NB4 (cell line): ENCODE measurements around the gene DCDC2.

Experiments
- DNase-seq: peaks from one replicate; pipeline ENCODE4 v3.0.0; 2010; ENCODE audit warnings: low read depth
- H3K4me3 ChIP-seq: one replicate; pipeline ENCODE4 v1.5.1; 2011; ENCODE audit warnings: mild to moderate bottlenecking, low read depth, low read length, moderate library complexity
- MYC ChIP-seq: IDR thresholded peaks from 2 replicates; pipeline ENCODE4 v1.6.1; 2011; ENCODE audit warnings: low read depth, low read length
- POLR2A ChIP-seq: IDR thresholded peaks from 2 replicates; pipeline ENCODE4 v1.6.1; 2011; ENCODE audit warnings: mild to moderate bottlenecking; ENCODE audit not compliant: insufficient read length; ENCODE audit errors: extremely low read depth
- TF ChIP-seq, protein P1 (sequence below): IDR thresholded peaks from 2 replicates; pipeline ENCODE4 v1.6.1; 2011; ENCODE audit warnings: low read depth, low read length
- TF ChIP-seq, protein P2 (sequence below): IDR thresholded peaks from one replicate; pipeline ENCODE4 v1.5.1; 2012; ENCODE audit warnings: low read depth, low read length

The DCDC2 gene

DNA sequence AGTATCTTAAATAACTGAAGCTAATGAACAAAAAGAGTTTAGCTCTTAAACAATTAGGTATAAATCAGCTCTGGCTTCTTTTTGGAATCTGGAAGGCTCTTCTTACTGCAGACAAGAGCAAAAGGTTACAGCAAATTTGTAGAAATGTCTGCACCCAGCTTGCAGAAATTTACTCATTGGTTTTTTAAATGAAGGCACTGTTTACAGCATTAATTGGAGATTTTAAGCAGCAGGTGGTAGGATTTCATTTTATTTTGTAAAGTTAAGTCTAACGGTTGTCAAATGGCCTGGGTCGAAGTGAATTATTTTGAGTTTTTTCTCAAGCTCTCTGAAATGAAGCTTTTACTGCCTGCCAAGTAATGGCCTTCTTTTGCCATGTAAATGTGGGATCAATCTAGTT is 129.7 kb downstream of the DCDC2 start:
- DNase-seq: no peak
- no peak overlapping the region for H3K4me3 ChIP-seq
- TF ChIP-seq POLR2A: no peak
- TF ChIP-seq, protein P1, sequence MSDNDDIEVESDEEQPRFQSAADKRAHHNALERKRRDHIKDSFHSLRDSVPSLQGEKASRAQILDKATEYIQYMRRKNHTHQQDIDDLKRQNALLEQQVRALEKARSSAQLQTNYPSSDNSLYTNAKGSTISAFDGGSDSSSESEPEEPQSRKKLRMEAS: no peak
- no peak for TF ChIP-seq MYC
- TF ChIP-seq, protein P2, sequence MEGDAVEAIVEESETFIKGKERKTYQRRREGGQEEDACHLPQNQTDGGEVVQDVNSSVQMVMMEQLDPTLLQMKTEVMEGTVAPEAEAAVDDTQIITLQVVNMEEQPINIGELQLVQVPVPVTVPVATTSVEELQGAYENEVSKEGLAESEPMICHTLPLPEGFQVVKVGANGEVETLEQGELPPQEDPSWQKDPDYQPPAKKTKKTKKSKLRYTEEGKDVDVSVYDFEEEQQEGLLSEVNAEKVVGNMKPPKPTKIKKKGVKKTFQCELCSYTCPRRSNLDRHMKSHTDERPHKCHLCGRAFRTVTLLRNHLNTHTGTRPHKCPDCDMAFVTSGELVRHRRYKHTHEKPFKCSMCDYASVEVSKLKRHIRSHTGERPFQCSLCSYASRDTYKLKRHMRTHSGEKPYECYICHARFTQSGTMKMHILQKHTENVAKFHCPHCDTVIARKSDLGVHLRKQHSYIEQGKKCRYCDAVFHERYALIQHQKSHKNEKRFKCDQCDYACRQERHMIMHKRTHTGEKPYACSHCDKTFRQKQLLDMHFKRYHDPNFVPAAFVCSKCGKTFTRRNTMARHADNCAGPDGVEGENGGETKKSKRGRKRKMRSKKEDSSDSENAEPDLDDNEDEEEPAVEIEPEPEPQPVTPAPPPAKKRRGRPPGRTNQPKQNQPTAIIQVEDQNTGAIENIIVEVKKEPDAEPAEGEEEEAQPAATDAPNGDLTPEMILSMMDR: no peak

DNA sequence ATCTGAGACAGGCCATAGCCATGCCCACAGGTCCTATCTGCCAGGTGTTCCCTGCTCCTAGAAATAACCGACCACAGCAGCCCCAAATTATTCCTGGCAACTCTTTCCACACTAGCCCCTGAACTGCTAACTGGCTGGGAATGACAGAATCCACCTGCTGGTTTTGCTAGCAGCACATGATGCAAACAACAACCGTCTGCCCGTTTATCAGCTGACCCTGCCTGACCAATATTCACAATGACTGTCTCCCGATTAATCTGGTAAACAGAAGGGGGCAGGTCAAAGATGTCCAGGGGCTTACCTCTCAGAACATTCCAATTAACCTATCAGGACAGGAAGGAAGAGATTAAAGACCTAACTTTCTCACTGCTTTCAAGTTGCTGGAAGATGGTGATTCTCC is 130.3 kb downstream of the DCDC2 start:
- H3K4me3 ChIP-seq: no peak overlapping the region
- TF ChIP-seq, protein P1: no peak
- no peak for TF ChIP-seq POLR2A
- no peak for DNase-seq

DNA sequence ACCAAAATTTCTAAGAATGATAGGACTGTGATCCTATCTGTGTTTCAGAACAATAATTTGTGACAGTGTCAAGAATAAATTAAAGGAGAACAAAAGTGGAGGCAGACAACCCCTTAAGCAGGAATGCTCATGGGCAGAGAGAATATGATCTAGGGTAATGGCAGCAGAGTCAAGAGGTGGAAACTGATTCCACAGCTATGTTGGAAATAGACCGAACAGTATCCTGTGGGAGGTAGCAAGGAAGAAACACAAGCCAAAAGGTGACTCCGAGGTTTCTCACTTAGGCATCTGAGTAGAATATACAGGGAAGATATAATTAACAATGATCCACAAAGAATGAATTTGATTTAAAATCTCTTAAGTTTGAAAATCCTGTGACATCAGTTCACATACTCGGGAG is 131.3 kb downstream of the DCDC2 start:
- no peak for DNase-seq
- no peak overlapping the region for H3K4me3 ChIP-seq
- TF ChIP-seq MYC (no peak), POLR2A (no peak)
- TF ChIP-seq, protein P2: no peak
- TF ChIP-seq, protein P1: no peak

DNA sequence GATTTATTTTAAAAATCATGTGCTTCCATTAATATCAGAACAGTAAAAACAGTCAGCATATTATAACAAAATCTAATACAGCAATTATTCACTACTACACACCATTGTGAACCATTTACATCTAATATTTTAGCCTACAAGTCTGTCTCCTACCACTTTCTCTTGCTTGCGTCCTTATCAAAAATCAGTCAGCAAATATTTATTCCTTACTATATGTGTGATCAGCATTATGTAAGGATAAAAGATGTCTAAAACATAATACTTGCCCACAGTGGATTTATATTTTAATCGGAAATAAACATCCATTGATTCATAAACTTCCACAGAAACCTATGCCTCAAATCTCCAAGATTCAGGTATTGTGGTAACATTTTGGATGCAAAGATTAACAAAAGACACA is 132.0 kb downstream of the DCDC2 start:
- DNase-seq: no peak
- TF ChIP-seq, protein P2: no peak
- TF ChIP-seq, protein P1: no peak
- TF ChIP-seq POLR2A (no peak), MYC (no peak)
- H3K4me3 ChIP-seq: no peak overlapping the region

DNA sequence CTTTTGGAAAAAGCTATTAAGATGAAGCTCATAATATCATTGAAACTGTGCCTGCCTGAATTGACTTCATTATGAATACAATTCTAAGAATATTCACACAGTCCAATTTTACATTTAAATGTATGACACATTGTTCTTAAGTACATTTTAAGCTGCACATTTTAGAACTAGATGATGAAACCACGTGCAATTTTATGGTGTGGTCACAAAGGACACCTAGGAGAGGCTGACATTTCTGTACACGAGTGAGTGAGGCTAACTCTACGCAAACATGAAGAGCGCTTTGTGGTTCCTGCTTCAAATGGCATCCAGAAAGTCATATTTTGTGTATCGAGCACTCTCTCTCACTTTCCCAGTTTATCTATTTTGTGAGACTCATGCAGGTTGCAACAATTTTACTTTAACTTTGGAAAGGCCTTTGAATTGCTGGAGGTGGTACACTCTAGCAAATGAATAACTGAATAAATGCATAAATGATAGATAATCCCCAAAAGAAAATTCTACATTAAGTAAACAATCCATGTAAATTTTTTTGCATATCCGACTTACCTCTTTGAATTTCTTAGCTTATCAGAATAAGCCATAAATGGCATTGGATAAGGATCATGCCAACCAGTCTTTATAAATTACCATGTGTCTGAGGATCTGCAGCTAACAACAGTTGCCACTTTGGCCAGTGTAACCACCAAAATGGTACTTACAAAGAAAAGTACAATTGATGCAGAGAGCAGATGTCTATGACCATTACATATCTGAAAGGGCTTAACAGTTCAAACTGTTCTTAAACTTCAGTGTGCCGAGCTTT is 134.5 kb downstream of the DCDC2 start:
- DNase-seq: no peak
- TF ChIP-seq, protein P1: no peak
- H3K4me3 ChIP-seq: no peak overlapping the region

DNA sequence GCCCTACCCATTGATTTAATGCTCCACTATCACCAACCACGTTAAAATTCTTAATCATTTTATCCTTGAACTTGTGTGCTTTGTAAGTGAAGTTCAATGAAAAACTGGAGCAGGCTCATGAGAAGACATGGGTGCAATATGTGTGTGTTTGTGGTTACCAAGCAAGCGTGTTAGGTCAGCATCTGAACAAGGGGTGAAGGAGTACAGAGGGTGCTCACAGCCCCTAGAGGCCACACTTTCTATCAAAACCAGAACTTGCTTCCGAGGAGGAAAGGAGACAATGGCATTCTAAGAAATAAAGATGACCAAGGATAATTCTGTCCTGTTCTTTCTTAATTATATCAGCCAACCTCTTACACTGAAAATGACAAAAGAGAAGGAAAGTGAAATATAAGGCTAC is 138.2 kb downstream of the DCDC2 start:
- TF ChIP-seq POLR2A (no peak), MYC (no peak)
- TF ChIP-seq, protein P1: no peak
- TF ChIP-seq, protein P2: no peak
- DNase-seq: no peak
- H3K4me3 ChIP-seq: no peak overlapping the region

DNA sequence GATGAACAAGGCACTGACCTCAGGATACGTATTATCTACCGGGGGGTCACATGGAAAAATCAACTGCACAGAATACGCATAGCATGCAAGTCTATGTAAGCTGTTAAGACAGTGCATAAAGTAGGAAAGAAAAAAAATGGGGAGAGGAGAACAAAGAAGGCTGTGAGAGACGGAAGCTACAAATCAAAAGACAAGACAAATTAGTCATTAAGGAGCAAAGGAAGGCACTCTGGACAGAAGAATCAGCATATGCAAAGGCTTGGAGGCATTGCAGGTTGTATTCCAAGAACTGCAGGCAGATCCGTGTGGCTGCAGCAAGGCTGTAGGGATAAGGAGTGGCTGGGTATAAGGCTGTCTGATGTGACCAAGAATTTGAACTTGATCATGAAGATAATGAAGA is 142.9 kb downstream of the DCDC2 start:
- TF ChIP-seq MYC: no peak
- TF ChIP-seq, protein P1: no peak
- TF ChIP-seq POLR2A: no peak
- TF ChIP-seq, protein P2: no peak
- no peak for DNase-seq
- H3K4me3 ChIP-seq: no peak overlapping the region
